ENCODE measurements around the gene ASPHD1.

Gene ASPHD1

DNA sequence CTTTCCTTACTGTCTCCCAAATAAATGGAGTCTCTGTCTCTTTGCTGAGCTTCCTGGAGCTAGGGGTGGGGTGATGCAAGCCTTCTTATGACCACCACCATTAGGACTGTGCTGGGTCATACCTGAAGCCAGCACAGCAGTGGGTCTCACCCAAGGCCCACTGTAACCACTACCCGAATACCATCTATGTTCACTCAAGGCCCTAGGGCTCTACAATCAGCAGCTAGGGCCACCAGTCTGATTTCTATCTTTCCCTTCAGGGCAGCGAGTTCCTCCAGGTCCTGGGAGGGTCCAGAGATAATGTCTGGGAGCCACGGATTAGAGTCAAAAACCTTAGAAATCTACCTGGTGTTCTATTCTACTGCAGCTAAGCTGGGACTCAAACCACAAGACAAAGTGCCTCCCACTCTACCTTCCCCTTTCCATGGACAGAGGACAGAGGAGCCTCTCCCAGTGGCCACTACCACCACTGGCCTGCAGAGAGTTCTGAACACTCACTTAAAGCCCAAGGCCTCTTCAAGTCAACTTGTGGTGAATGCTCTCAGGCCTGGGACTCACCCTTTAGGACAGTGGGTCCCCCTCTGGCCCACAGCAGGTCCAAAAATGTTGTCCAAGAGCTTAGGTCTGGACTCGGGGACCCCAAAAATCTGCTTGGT lies 50.6 kb downstream of the ASPHD1 start:
- no peak for DNase-seq

DNA sequence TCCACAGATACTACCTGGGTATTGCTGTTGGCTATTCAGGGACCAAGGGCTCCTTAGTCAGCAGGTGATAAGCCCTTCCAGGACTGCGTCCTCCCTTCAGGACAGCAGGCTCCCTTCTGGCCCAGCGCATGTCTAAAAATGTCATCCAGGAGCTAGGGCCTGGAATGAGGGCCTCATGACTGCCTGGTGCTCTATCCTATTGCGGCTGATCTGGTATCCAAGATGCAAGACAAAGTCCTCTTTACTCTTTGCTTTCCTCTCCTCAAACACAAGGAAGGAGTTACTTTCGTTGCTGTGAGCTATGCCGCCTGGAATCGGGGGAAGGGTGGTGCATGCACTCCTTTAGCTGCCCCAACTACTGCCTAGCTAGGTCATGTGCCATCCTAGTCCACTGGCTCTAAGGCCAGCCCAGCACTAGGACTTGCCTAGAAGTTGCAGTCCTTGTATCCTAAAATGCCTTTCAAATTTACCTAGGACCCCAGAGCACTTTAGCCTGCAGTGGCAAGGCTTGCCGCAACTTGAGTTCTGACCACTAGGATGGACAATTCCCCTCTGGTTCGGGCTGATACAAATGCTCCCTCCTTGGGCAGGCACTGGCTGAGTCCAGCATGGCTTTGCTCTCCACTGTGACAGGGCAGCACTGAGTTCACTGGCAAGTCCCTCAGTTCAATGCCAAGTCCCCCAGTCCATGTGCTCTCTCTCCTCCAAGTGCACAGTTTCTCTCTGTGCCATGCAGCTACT lies 51.5 kb downstream of the ASPHD1 start:
- DNase-seq, result no peak
